ENCODE results near the gene PPEF1. TPM values are rescaled to one million over a fixed set of nuclear protein-coding genes. Genes with fewer than 3 reads are reported as not detected.

Gene PPEF1
- total RNA-seq, 1 experiment from 2014 or later, result 0.52 TPM

DNA sequence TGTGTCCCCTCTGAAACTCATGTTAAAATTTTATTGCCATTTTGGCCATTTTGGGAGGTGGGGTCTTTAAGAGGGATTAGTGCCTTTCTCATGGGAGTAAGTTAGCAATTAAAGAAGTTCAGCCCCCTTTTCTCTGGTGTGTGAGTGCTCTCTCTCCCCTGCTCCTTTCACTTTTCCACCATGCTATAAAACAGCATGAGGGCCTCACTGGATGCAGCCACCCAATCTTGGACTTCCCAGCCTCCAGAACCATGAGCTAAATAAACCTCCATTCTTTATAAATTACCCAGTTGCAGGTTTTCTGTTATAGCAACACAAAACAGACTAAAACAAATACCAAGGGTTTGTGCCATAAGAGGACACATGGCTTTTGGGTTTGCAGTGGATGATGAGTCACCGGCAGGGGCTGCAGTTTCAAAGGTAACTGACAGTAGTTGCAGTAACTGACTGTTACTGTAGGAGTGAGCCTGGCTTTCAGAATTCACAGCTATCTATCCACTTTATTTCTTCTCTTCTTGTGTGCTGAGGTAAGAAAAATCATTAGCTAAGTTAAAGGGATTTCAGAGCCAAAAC lies 121.5 kb downstream of the PPEF1 start:
- H3K79me1 ChIP-seq (ENCODE audit: insufficient read depth, low read depth, low read length, poor library complexity, severe bottlenecking), result no peaks in the 10 kb centered on the region
- no peak overlapping the region for H4K5ac ChIP-seq (ENCODE audit: insufficient read length, low read depth, low read length)
- H2BK20ac ChIP-seq (ENCODE audit: low read depth, low read length, poor library complexity, severe bottlenecking), result no peak overlapping the region
- no peaks in the 10 kb centered on the region for H3K23me2 ChIP-seq (ENCODE audit: insufficient read length, low read depth, low read length, poor library complexity, severe bottlenecking)
- TF ChIP-seq, protein P1, sequence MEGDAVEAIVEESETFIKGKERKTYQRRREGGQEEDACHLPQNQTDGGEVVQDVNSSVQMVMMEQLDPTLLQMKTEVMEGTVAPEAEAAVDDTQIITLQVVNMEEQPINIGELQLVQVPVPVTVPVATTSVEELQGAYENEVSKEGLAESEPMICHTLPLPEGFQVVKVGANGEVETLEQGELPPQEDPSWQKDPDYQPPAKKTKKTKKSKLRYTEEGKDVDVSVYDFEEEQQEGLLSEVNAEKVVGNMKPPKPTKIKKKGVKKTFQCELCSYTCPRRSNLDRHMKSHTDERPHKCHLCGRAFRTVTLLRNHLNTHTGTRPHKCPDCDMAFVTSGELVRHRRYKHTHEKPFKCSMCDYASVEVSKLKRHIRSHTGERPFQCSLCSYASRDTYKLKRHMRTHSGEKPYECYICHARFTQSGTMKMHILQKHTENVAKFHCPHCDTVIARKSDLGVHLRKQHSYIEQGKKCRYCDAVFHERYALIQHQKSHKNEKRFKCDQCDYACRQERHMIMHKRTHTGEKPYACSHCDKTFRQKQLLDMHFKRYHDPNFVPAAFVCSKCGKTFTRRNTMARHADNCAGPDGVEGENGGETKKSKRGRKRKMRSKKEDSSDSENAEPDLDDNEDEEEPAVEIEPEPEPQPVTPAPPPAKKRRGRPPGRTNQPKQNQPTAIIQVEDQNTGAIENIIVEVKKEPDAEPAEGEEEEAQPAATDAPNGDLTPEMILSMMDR (conservative IDR thresholded peaks at IDR 0.05), result no peak
- H2AK5ac ChIP-seq (ENCODE audit: insufficient read length, low read length), result no peak overlapping the region
- no peak overlapping the region for H2BK15ac ChIP-seq (ENCODE audit: low read depth, low read length)
- no peak overlapping the region for H3K14ac ChIP-seq (ENCODE audit: insufficient read depth, low read length)
- H3K4me1 ChIP-seq (ENCODE audit: insufficient read depth, low read length), result no peaks in the 10 kb centered on the region
- Mint-ChIP-seq H3K4me1 (peaks cover 0 to 3% of the 10 kb centered on the region in 2 experiments; a peak in 1 of 4 replicates), H3K27ac (no peak overlapping the region), H3K27me3 (ENCODE audit: low read depth) (no peaks in the 10 kb centered on the region; the same call in none of the 2 replicates), H3K9me3 (peaks cover 60 to 67% of the 10 kb centered on the region in 2 experiments), H3K4me3 (no peak overlapping the region), H3K36me3 (ENCODE audit: insufficient read depth in 1 of 3, low read depth in 3 of 3) (peaks cover 7 to 12% (median 7%) of the 10 kb centered on the region in 3 experiments; a peak in 4 of 7 replicates)
- H3K4ac ChIP-seq (ENCODE audit: low read depth, low read length), result no peak overlapping the region
- no peak for DNase-seq
- H2BK12ac ChIP-seq (ENCODE audit: insufficient read length, low read depth, low read length), result no peak overlapping the region
- H2BK120ac ChIP-seq (ENCODE audit: low read depth, low read length, poor library complexity, severe bottlenecking), result no peak overlapping the region
- H3K9me3 ChIP-seq (ENCODE audit: control insufficient read depth, low read depth, low read length), result peaks cover 9% of the 10 kb centered on the region
- H3K79me2 ChIP-seq (ENCODE audit: insufficient read depth, low read length), result no peaks in the 10 kb centered on the region
- H3K27me3 ChIP-seq (ENCODE audit: insufficient read depth, low read length), result no peaks in the 10 kb centered on the region
- H2BK5ac ChIP-seq (ENCODE audit: insufficient read length, low read length), result no peak overlapping the region
- no peak overlapping the region for H3K23ac ChIP-seq (ENCODE audit: insufficient read length, low read depth, low read length)
- WGBS (ENCODE audit: extremely low coverage, insufficient read length, low lambda C conversion rate), result no CpG with 5 or more reads among the region's 1 CpG
- H4K20me1 ChIP-seq (ENCODE audit: control insufficient read depth, insufficient read depth, insufficient read length), result no peaks in the 10 kb centered on the region
- H3K56ac ChIP-seq (ENCODE audit: insufficient read length, low read depth, low read length), result no peak overlapping the region
- H3T11ph ChIP-seq (ENCODE audit: low read length), result no peak overlapping the region
- H2AFZ ChIP-seq (ENCODE audit: low read length), result no peak overlapping the region
- H4K8ac ChIP-seq (replicated peaks; ENCODE audit: insufficient read length, low read depth, low read length), result no peak overlapping the region
- no peak overlapping the region for H3K4me2 ChIP-seq (ENCODE audit: insufficient read depth, insufficient read length, low read length)
- no peak overlapping the region for H3K9ac ChIP-seq (ENCODE audit: extremely low read depth, insufficient read length, low read length)
- no peak overlapping the region for H3K18ac ChIP-seq (ENCODE audit: insufficient read length, low read depth, low read length)
- H3K27ac ChIP-seq (ENCODE audit: insufficient read length, low read depth, low read length), result no peak overlapping the region
- no peak overlapping the region for H4K91ac ChIP-seq (ENCODE audit: insufficient read length, low read depth, low read length)

All from H9 (cell line).